Left lung (tissue), 10 donors: ENCODE results near the gene C10orf143. TPM values are rescaled to one million over a fixed set of nuclear protein-coding genes. Genes with fewer than 3 reads are reported as not detected.
"Not testable (repeated sequence)": the region's sequence is repeated elsewhere in the genome, so short reads cannot be mapped to it uniquely, and the experiment has no call there.

Experiments
- ATAC-seq: fragments of 200-7000 bp; cut with Tn5 transposase; one replicate; pipeline ENCODE4 v1.9.1; 2020; ENCODE audit warnings: moderate library complexity
- DNase-seq, 4 donors: peaks; one replicate each; pipeline ENCODE4 v3.0.0-alpha.2; 2013 to 2020
- H3K27ac ChIP-seq, 2 donors: fragments of 200-600 bp; sonication (generic) in 1 of 2; one replicate each; pipeline versions ENCODE4 v1.5.0 to v1.8.0; 2020 to 2021
- H3K27me3 ChIP-seq, 2 donors: fragments of 200-600 bp; sonication (generic) in 1 of 2; one replicate each; pipeline versions ENCODE4 v1.5.0 to v1.8.0; 2020 to 2021
- H3K36me3 ChIP-seq, 2 donors: fragments of 200-600 bp; sonication (generic) in 1 of 2; one replicate each; pipeline versions ENCODE4 v1.5.0 to v1.8.0; 2020 to 2021
- H3K4me1 ChIP-seq, 2 donors: fragments of 200-600 bp; one replicate each; pipeline ENCODE4 v1.8.0; 2021
- H3K4me3 ChIP-seq, 2 donors: fragments of 200-600 bp; sonication (generic) in 1 of 2; one replicate each; pipeline versions ENCODE4 v1.5.0 to v1.8.0; 2020 to 2021; ENCODE audit warnings: mild to moderate bottlenecking in 1 of 2
- H3K9me3 ChIP-seq, 2 donors: fragments of 200-600 bp; sonication (generic) in 1 of 2; one replicate each; pipeline versions ENCODE4 v1.5.0 to v1.8.0; 2020 to 2021
- CTCF ChIP-seq, 2 donors: fragments of 200-600 bp; sonication (generic) in 1 of 2; IDR thresholded peaks; one replicate each; pipeline versions ENCODE4 v1.5.0 to v1.8.0; 2021; ENCODE audit warnings: antibody characterized with exemption in 2 of 2
- intact Hi-C, 2 donors: fragments of 100-400 bp; cut with DNase I; formaldehyde crosslinking; loops; one replicate each; pipeline versions ENCODE4 v1.11.2 to v1.14.2; 2022
- polyA plus RNA-seq, 6 donors: library from polyadenylated mRNA; unstranded; fragments of 120-200 nt; gene quantifications; one replicate each; pipeline ENCODE4 v1.2.1, GENCODE V29; 2013; ENCODE audit not compliant: insufficient read length in 6 of 6
- total RNA-seq, 2 donors: library from RNA; stranded (reverse); fragmentation: NEBNext Ultra II Directional; extraction: Animal tissue kit (Norgen Biotek cat#: 25700); gene quantifications; one replicate each; pipeline ENCODE4 v1.2.1, GENCODE V29; 2021
- donor health status: DM: no; HTN: yes; CAD: no.
- donor health status: DM: no; HTN: no; CAD: no.

C10orf143 gene
- total and polyA plus RNA-seq, 8 donors, result 2.0 to 5.6 (median 5.0) TPM

DNA sequence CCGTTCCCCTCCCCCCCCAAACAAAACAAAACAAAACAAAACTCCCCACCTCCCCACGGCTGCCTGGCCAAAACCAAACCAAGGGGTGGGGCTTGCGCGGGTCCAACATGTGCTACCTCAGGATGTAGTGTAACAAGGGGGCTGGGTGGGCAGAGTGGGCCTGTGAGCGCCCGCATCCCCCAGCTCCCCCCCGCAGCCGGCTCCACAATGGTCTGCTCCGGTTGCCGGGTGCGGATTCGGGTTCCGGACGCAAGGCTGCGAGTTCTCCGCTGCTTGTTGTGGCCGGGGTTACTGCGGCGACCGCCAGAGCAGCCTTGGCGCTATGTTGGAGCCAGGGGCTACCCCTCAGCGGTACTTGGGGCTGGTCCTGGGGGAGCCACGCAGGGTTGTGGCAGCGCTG is 4.9 kb downstream of the C10orf143 start:
- no peak for TF ChIP-seq CTCF (IDR thresholded peaks at IDR 0.05)
- Histone ChIP-seq H3K4me3 (no peak overlapping the region), H3K27me3 (no peaks in the 10 kb centered on the region), H3K27ac (no peak overlapping the region), H3K4me1 (peaks cover 0 to 12% of the 10 kb centered on the region in 2 donors), H3K9me3 (no peaks in the 10 kb centered on the region), H3K36me3 (peaks cover 0 to 5% of the 10 kb centered on the region in 2 donors)
- peak in 1 of 4 donors; percentile 70 for DNase-seq
- no peak for ATAC-seq
- intact Hi-C loops, result no loop called here

DNA sequence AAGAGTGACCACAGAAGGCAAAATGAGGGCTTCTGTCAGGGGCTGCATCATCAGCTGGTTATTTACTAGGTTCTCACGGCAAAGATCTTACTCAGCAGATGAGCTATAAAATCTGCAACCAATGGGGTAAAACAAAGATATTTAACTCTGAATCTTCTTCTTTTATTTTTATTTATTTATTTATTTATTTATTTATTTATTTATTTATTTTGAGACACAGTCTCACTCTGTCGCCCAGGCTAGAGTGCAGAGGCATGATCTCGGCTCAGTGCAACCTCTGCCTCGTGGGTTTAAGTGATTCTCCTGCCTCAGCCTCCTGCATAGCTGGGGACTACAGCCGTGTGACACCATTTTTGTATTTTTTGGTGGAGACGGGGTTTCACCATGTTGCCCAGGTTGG is 11.3 kb downstream of the C10orf143 start:
- Histone ChIP-seq H3K36me3 (no peaks in the 10 kb centered on the region), H3K27ac (no peak overlapping the region), H3K4me3 (no peak overlapping the region), H3K9me3 (no peaks in the 10 kb centered on the region), H3K4me1 (no peaks in the 10 kb centered on the region), H3K27me3 (no peaks in the 10 kb centered on the region)
- DNase-seq, result no peak
- TF ChIP-seq CTCF (IDR thresholded peaks at IDR 0.05), result no peak
- ATAC-seq, result no peak
- intact Hi-C loops, result no loop called here

DNA sequence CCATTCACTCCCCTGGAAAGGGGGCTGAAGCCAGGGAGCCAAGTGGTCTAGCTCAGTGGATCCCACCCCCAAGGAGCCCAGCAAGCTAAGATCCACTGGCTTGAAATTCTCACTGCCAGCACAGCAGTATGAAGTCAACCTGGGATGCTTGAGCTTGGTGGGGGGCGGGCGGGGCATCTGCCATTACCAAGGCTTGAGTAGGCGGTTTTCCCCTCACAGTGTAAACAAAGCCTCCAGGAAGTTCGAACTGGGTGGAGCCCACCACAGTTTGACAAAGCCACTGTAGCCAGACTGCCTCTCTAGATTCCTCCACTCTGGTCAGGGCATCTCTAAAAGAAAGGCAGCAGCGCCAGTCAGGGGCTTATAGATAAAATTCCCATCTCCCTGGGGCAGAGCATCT is 20.1 kb downstream of the C10orf143 start:
- H3K27me3 ChIP-seq, intact Hi-C loops, H3K4me3 ChIP-seq, H3K36me3 ChIP-seq, ATAC-seq, H3K4me1 ChIP-seq, H3K27ac ChIP-seq, DNase-seq: not testable (repeated sequence)
- H3K9me3 ChIP-seq, result peaks cover 0 to 14% of the 10 kb centered on the region in 2 donors

- Histone ChIP-seq H3K36me3 (no peaks in the 10 kb centered on the region), H3K27me3 (no peaks in the 10 kb centered on the region), H3K27ac (no peak overlapping the region), H3K4me1 (no peaks in the 10 kb centered on the region), H3K9me3 (no peaks in the 10 kb centered on the region), H3K4me3 (no peak overlapping the region)
- no peak for TF ChIP-seq CTCF (IDR thresholded peaks at IDR 0.05)
- DNase-seq, result no peak
- intact Hi-C loops, result no loop called here
- no peak for ATAC-seq
These were observed 30.2 kb downstream of the C10orf143 start for GRCh38 chr10:130080461-130080814.

- H3K9me3 ChIP-seq, result no peaks in the 10 kb centered on the region
- DNase-seq, result no peak
- H3K4me3 ChIP-seq, result no peak overlapping the region
- H3K36me3 ChIP-seq, result no peaks in the 10 kb centered on the region
- no peak for ATAC-seq
- H3K27ac ChIP-seq, result no peak overlapping the region
- intact Hi-C loops, result no loop called here
- TF ChIP-seq CTCF (IDR thresholded peaks at IDR 0.05), result no peak
- H3K4me1 ChIP-seq, result no peaks in the 10 kb centered on the region
- H3K27me3 ChIP-seq, result no peaks in the 10 kb centered on the region
These were observed 30.8 kb downstream of the C10orf143 start for GRCh38 chr10:130079614-130080460.

DNA sequence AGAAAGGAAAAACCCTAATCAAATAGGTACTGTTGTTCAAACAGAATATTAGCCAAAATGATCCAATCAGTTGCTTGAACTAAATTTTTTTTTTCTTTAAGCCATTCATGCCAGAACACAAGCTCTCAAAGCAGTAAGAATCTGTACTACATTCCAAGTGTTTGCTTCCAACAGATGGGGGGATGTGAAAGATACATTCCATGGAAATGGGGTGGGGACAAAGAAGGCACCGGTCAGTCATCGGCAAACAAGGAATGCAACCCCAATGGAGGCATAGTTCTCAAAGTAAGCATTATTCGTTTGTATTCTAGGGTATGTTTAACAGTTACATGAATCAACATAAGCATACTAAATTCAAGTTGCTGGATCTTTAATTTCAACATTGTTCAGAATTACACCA is 32.5 kb downstream of the C10orf143 start:
- Histone ChIP-seq H3K4me1 (no peaks in the 10 kb centered on the region), H3K9me3 (peaks cover 0 to 1% of the 10 kb centered on the region in 2 donors), H3K27ac (no peak overlapping the region), H3K4me3 (no peak overlapping the region), H3K27me3 (no peaks in the 10 kb centered on the region), H3K36me3 (peaks cover 0 to under 1% of the 10 kb centered on the region in 2 donors)
- ATAC-seq, result no peak
- no peak for TF ChIP-seq CTCF (IDR thresholded peaks at IDR 0.05)
- intact Hi-C loops, result no loop called here
- no peak for DNase-seq
